Glutamatergic neuron (in vitro differentiated cells): ENCODE data around the gene CYSTM1. TPM values are rescaled to one million over a fixed set of nuclear protein-coding genes. Genes with fewer than 3 reads are reported as not detected.

Experiments
- DNase-seq: peaks from one replicate; pipeline ENCODE4 v3.0.0; 2022
- H3K27ac Mint-ChIP-seq: one replicate; pipeline ENCODE4 v1.8.0; 2020; ENCODE audit warnings: mild to moderate bottlenecking, mixed read lengths, inconsistent platforms; ENCODE audit not compliant: unreplicated experiment
- H3K27me3 Mint-ChIP-seq: one replicate; pipeline ENCODE4 v1.8.0; 2020; ENCODE audit warnings: mild to moderate bottlenecking, moderate library complexity, mixed read lengths, inconsistent platforms; ENCODE audit not compliant: unreplicated experiment
- H3K36me3 Mint-ChIP-seq: one replicate; pipeline ENCODE4 v1.8.0; 2020; ENCODE audit warnings: mild to moderate bottlenecking, mixed read lengths, inconsistent platforms; ENCODE audit not compliant: unreplicated experiment
- H3K4me1 Mint-ChIP-seq: one replicate; pipeline ENCODE4 v1.8.0; 2020; ENCODE audit warnings: mild to moderate bottlenecking, low read depth, mixed read lengths, inconsistent platforms; ENCODE audit not compliant: unreplicated experiment
- H3K4me3 Mint-ChIP-seq: one replicate; pipeline ENCODE4 v1.8.0; 2020; ENCODE audit warnings: mild to moderate bottlenecking, mixed read lengths, inconsistent platforms; ENCODE audit not compliant: unreplicated experiment
- H3K9me3 Mint-ChIP-seq: one replicate; pipeline ENCODE4 v1.8.0; 2020; ENCODE audit warnings: mild to moderate bottlenecking, moderate library complexity, mixed read lengths, inconsistent platforms; ENCODE audit not compliant: unreplicated experiment
- total RNA-seq: library from RNA; stranded (reverse); fragmentation: NEBNext Ultra II Directional; extraction: Animal tissue kit (Norgen Biotek cat#: 25700); gene quantifications from one replicate; pipeline ENCODE4 v1.2.1, GENCODE V29; 2021; ENCODE audit not compliant: unreplicated experiment
- TF ChIP-seq, protein P1 (sequence below): fragments of 200-600 bp; sonication (generic); IDR thresholded peaks from one replicate; pipeline ENCODE4 v1.5.0; 2021; ENCODE audit not compliant: partially characterized antibody, unreplicated experiment

CYSTM1 gene
- total RNA-seq, 1 donor from 2014 or later: 37.4 TPM

DNA sequence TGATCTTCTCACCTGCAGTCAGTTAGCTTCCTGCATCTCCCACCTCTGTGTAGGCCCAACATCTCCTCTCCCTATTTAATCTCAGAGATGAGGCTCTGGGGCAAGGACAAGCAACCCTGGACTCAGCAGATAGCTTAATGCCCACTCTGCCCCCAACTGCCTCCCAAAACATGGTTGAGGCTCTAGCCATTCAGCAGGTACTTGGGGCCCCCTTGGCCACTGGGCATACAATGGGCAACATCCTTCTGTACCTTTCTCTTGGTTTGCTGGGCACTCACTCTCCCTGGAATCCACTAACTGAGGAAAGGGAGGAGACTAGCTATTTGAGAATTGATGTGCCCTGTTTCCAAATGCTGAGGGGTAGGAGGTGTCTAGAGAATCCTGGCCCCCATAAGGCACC is 39.9 kb upstream of the CYSTM1 start:
- Mint-ChIP-seq H3K27ac (no peak overlapping the region), H3K4me3 (no peak overlapping the region), H3K36me3 (no peaks in the 10 kb centered on the region), H3K27me3 (peaks cover 2% of the 10 kb centered on the region), H3K9me3 (no peaks in the 10 kb centered on the region), H3K4me1 (peaks cover 5% of the 10 kb centered on the region)
- no peak for DNase-seq
- TF ChIP-seq, protein P1, sequence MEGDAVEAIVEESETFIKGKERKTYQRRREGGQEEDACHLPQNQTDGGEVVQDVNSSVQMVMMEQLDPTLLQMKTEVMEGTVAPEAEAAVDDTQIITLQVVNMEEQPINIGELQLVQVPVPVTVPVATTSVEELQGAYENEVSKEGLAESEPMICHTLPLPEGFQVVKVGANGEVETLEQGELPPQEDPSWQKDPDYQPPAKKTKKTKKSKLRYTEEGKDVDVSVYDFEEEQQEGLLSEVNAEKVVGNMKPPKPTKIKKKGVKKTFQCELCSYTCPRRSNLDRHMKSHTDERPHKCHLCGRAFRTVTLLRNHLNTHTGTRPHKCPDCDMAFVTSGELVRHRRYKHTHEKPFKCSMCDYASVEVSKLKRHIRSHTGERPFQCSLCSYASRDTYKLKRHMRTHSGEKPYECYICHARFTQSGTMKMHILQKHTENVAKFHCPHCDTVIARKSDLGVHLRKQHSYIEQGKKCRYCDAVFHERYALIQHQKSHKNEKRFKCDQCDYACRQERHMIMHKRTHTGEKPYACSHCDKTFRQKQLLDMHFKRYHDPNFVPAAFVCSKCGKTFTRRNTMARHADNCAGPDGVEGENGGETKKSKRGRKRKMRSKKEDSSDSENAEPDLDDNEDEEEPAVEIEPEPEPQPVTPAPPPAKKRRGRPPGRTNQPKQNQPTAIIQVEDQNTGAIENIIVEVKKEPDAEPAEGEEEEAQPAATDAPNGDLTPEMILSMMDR: no peak

DNA sequence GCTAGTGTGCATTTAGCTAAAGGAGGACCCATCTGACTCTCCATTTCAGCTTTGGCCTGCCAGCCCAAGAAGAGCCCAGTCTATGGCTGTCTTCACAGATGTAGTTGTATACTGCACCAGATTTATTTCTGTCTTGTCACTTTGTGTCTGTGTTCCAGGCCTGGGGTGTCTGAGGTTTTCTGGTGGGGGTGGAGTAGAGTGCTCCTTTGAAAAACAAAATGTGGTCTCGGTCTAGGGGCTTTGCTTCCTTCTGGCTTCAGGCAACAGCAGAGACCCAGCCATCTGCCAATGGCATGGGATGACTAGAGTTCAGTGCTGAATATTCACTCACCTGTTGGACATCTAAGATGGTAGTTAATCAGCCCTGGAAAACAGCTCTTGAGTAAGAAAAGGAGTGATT is 38.4 kb upstream of the CYSTM1 start:
- Mint-ChIP-seq H3K36me3 (no peaks in the 10 kb centered on the region), H3K4me3 (no peak overlapping the region), H3K27ac (no peak overlapping the region), H3K4me1 (peaks cover 5% of the 10 kb centered on the region), H3K27me3 (peaks cover 2% of the 10 kb centered on the region), H3K9me3 (peaks cover 2% of the 10 kb centered on the region)
- TF ChIP-seq, protein P1: no peak
- DNase-seq: no peak

DNA sequence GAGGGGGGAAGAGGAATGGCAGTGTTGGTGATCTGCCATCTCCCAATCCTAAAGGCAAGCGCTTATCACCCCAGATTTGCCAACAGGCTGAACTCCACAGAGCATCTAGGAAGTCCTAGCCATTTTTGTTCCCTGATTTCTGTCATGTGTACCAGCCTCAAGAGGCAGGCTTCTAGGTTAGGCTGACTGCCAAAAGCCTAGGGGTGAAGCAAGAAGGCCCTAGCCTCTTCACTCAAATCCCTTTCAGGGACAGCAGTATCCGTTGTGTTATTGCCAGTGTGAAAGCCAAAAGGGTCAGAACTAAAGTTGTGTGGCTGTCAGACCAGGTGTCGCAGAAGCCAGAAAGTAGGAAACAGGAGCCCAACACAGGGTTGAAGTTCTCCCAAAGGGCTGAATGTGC is 34.6 kb upstream of the CYSTM1 start:
- peaks cover 5% of the 10 kb centered on the region for H3K9me3 Mint-ChIP-seq
- TF ChIP-seq, protein P1: no peak
- H3K27me3 Mint-ChIP-seq: peaks cover 8% of the 10 kb centered on the region
- H3K36me3 Mint-ChIP-seq: no peaks in the 10 kb centered on the region
- peaks cover 8% of the 10 kb centered on the region for H3K4me1 Mint-ChIP-seq
- no peak overlapping the region for H3K27ac Mint-ChIP-seq
- DNase-seq: no peak
- H3K4me3 Mint-ChIP-seq: no peak overlapping the region

DNA sequence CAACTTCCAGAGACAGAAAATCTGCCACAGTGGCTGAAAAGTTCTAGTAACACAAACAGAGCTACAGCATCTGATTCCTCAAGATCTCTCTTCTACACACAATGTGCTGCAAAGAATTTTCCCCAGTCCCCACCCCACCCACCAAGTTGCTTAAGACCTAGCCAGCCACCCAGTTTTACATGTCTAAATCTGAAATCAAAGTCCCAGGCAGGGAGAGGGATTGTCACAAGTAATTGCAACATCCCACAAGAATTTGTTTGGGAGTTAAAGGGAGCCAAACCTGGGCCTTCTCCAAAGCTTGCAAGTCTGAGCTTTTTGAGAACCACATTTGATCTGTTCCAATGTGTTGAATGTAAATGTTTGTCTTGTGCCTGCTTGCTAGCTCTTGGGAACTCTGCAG is 33.7 kb upstream of the CYSTM1 start:
- Mint-ChIP-seq H3K27me3 (peaks cover 8% of the 10 kb centered on the region), H3K27ac (no peak overlapping the region), H3K9me3 (peaks cover 5% of the 10 kb centered on the region), H3K4me3 (no peak overlapping the region), H3K4me1 (peaks cover 9% of the 10 kb centered on the region), H3K36me3 (no peaks in the 10 kb centered on the region)
- no peak for DNase-seq
- TF ChIP-seq, protein P1: no peak

DNA sequence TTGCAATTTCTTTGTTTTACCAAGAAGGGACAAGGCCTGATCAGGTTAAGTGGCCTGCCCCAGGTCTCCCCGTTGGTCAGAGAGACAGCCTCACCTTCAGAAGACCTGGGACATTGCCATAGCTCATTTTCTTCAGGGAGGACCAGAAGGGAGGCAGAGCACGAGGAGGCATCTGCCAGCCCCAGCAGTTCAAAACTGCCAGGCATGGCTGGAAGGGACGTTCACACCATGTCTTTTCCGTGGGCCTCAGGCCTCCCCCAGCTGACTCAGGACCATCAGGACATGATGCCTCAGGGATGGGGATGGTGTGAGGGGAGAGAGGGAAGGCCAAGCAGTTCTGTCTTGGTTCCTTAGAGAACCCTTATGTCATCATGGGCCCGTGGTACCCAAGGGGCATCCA is 32.7 kb upstream of the CYSTM1 start:
- peaks cover 13% of the 10 kb centered on the region for H3K27me3 Mint-ChIP-seq
- TF ChIP-seq, protein P1: no peak

More for the DNA sequence above, 32.7 kb upstream of the CYSTM1 start:
- no peaks in the 10 kb centered on the region for H3K36me3 Mint-ChIP-seq
- no peak overlapping the region for H3K27ac Mint-ChIP-seq
- H3K9me3 Mint-ChIP-seq: peaks cover 7% of the 10 kb centered on the region
- DNase-seq: no peak
- peaks cover 9% of the 10 kb centered on the region for H3K4me1 Mint-ChIP-seq
- H3K4me3 Mint-ChIP-seq: no peak overlapping the region
